Measurements from ENCODE around the gene LCE2D. TPM values are rescaled to one million over a fixed set of nuclear protein-coding genes. Genes with fewer than 3 reads are reported as not detected.

The LCE2D gene, protein sequence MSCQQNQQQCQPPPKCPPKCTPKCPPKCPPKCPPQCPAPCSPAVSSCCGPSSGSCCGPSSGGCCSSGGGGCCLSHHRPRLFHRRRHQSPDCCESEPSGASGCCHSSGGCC
- not detected in 2 replicates for polyA plus RNA-seq (2011; rRNA removed)
- polyA minus RNA-seq (2011; rRNA and poly(A)+ RNA removed): not detected in 2 replicates

DNA sequence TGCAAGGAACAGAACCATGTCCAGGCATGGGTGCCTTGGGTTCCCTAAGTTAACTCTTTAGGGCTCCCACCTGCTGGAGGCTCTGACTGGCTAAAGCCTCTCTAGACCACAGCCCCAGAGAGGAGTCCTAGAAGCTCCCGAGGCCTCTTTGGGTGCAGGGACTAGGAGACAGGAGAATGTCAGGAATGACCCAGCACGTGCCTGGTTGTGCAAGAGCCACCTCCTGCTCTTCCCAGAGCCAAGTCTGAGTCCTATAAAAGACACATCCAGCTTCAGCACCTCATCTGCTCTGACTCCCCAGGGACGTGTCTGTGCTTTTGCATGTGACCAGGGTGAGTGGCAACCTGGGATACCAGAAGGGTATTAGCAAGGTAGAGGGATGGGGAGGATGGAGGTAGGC, at the start of gene LCE2D:
Gene LCE2D (plus strand): TSS at position 283 of the 400 bp plus-strand sequence. CDS start 726 bp downstream, outside the sequence.
- ChIA-PET POLR2A (no interaction called here), CTCF (interaction anchor here (0.5 kb wide), 1 partner anchor 9 kb away, joined by 4 read pairs; no protein-coding TSS in a partner anchor)
- H3K9me3 ChIP-seq (ENCODE audit: control insufficient read depth, insufficient read depth, low read length): peaks cover 7% of the 10 kb centered on the region
- no peak for TF ChIP-seq CTCF (IDR thresholded peaks at IDR 0.05; ENCODE audit: low read depth, low read length)
- no peak for DNase-seq (ENCODE audit: low read depth, low spot score)
- no peak within 1 kb of the TSS for H3K27ac ChIP-seq (ENCODE audit: low read depth, low read length)
- H3K27me3 ChIP-seq (ENCODE audit: control insufficient read depth, insufficient read depth, low read length): no peaks in the 10 kb centered on the region
- no peak within 1 kb of the TSS for H3K4me3 ChIP-seq (ENCODE audit: low read depth, low read length)

DNA sequence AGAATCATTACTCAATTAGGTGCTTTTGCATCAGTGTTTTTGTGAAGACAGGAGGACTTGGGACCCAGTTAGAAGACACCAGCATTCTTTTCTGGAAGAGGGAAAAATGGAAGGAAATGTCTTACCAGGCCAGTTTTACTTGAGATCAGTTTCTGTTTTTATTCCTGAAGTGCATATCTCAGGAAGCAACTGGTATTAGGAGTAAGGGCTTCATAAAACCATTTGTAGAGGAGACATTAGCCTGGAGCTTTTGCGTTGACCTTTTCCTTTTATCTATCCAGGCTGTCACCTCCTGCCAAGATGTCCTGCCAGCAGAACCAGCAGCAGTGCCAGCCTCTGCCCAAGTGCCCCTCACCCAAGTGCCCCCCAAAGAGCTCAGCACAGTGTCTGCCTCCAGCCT, 49.7 kb upstream of the LCE2D start, which contains the start of gene LCE3B:
Gene LCE3B (plus strand): TSS at position 301 of the 400 bp plus-strand sequence. CDS start 0 bp downstream, at position 301.
- POLR2A ChIA-PET: no interaction called here
- H3K4me3 ChIP-seq (ENCODE audit: low read depth, low read length): no peak within 1 kb of the TSS
- H3K27ac ChIP-seq (ENCODE audit: low read depth, low read length): no peak within 1 kb of the TSS
- CTCF ChIA-PET: no interaction called here
- no peak for TF ChIP-seq CTCF (IDR thresholded peaks at IDR 0.05; ENCODE audit: low read depth, low read length)
- no peak for DNase-seq (ENCODE audit: low read depth, low spot score)
- no peaks in the 10 kb centered on the region for H3K27me3 ChIP-seq (ENCODE audit: control insufficient read depth, insufficient read depth, low read length)
- peaks cover 12% of the 10 kb centered on the region for H3K9me3 ChIP-seq (ENCODE audit: control insufficient read depth, insufficient read depth, low read length)

- CTCF ChIA-PET: no interaction called here
- Histone ChIP-seq H3K27ac (ENCODE audit: low read depth, low read length) (no peak overlapping the region), H3K27me3 (ENCODE audit: control insufficient read depth, insufficient read depth, low read length) (no peaks in the 10 kb centered on the region), H3K4me3 (ENCODE audit: low read depth, low read length) (no peak overlapping the region), H3K9me3 (ENCODE audit: control insufficient read depth, insufficient read depth, low read length) (peaks cover 34% of the 10 kb centered on the region)
- no peak for DNase-seq (ENCODE audit: low read depth, low spot score)
- POLR2A ChIA-PET: no interaction called here
- TF ChIP-seq CTCF (IDR thresholded peaks at IDR 0.05; ENCODE audit: low read depth, low read length): no peak
These were observed 41.2 kb upstream of the LCE2D start for GRCh38 chr1:152621993-152622392.

- H3K27ac ChIP-seq (ENCODE audit: low read depth, low read length): no peak within 1 kb of the TSS
- no peak for TF ChIP-seq CTCF (IDR thresholded peaks at IDR 0.05; ENCODE audit: low read depth, low read length)
- no peaks in the 10 kb centered on the region for H3K27me3 ChIP-seq (ENCODE audit: control insufficient read depth, insufficient read depth, low read length)
- ChIA-PET CTCF (no interaction called here), POLR2A (no interaction called here)
- H3K9me3 ChIP-seq (ENCODE audit: control insufficient read depth, insufficient read depth, low read length): peaks cover 34% of the 10 kb centered on the region
- no peak within 1 kb of the TSS for H3K4me3 ChIP-seq (ENCODE audit: low read depth, low read length)
- no peak for DNase-seq (ENCODE audit: low read depth, low spot score)
These were observed 40.4 kb upstream of the LCE2D start, which contains the start of gene LCE3A for GRCh38 chr1:152622803-152623202. Gene LCE3A (minus strand): TSS chr1:152623103. CDS start chr1:152623103, 0 bp downstream.

DNA sequence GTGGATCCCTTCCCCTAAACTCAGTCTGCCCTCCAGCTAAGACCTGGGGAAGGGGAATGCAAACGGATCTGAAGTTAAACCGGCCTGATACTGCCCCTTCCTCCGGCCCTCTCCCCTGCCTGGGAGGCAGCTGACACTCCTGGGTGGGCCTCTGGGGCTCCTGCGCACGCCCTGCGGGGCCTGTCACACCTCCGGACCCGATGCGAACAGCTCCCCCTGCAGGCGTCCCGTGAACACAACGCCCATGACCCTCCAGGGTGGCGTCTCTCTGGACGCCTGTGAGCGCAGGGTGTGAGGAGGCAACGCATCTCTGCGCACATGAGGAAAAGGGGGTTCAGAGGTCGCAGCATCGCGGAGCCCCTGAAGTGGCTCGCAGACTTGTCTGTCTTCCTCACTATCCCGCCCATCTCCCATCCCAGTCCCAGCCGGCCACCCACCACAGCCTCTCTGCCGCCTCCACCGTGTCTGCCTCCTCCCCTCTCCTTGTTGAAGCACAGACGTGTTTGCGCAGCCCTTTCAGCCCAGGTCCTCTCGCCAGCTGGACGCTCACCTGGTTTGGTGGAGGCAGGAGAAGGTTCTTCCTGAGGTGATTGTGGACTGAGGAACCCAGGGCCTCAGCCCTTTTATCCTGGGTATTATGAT, 39.9 kb upstream of the LCE2D start:
- DNase-seq (ENCODE audit: low read depth, low spot score): no peak
- no peak for TF ChIP-seq CTCF (IDR thresholded peaks at IDR 0.05; ENCODE audit: low read depth, low read length)
- H3K27ac ChIP-seq (ENCODE audit: low read depth, low read length): no peak overlapping the region
- no peaks in the 10 kb centered on the region for H3K27me3 ChIP-seq (ENCODE audit: control insufficient read depth, insufficient read depth, low read length)
- CTCF ChIA-PET: no interaction called here
- POLR2A ChIA-PET: no interaction called here
- H3K4me3 ChIP-seq (ENCODE audit: low read depth, low read length): no peak overlapping the region
- peaks cover 34% of the 10 kb centered on the region for H3K9me3 ChIP-seq (ENCODE audit: control insufficient read depth, insufficient read depth, low read length)
